Central memory CD8-positive, alpha-beta T cell (primary cell): Measurements from ENCODE around the gene COL18A1.
A peak's percentile ranks its signal among the peaks of the same experiment; 100 is the strongest.
"Not testable (repeated sequence)": the region's sequence is repeated elsewhere in the genome, so short reads cannot be mapped to it uniquely, and the experiment has no call there.

ENCODE experiments used
- ATAC-seq: fragments of 150-1000 bp; cut with Tn5 transposase; replicated peaks from 2 replicates; pipeline ENCODE4 v1.10.0; 2022; ENCODE audit warnings: mild to moderate bottlenecking, moderate FRiP score, moderate number of reproducible peaks; ENCODE audit not compliant: poor library complexity, severe bottlenecking; ENCODE audit errors: extremely low read depth
- DNase-seq, 2 donors: peaks; one replicate each; pipeline ENCODE4 v3.0.0; 2021; ENCODE audit warnings: low spot score in 2 of 2
- H3K27ac Mint-ChIP-seq: one replicate; pipeline ENCODE4 v1.8.0; 2022; ENCODE audit warnings: low read depth, mild to moderate bottlenecking, moderate library complexity, mixed read lengths
- H3K27me3 Mint-ChIP-seq: one replicate; pipeline ENCODE4 v1.8.0; 2022; ENCODE audit warnings: mixed read lengths
- H3K36me3 Mint-ChIP-seq: one replicate; pipeline ENCODE4 v1.8.0; 2022; ENCODE audit warnings: mild to moderate bottlenecking, moderate library complexity, mixed read lengths; ENCODE audit not compliant: insufficient read depth
- H3K4me1 Mint-ChIP-seq: one replicate; pipeline ENCODE4 v1.8.0; 2022; ENCODE audit warnings: mixed read lengths
- H3K4me3 Mint-ChIP-seq: one replicate; pipeline ENCODE4 v1.8.0; 2022; ENCODE audit warnings: mild to moderate bottlenecking, moderate library complexity, mixed read lengths
- H3K9me3 Mint-ChIP-seq: one replicate; pipeline ENCODE4 v1.8.0; 2022; ENCODE audit warnings: mixed read lengths

COL18A1 gene

GRCh38 chr21:45555251-45555556 lies 150.2 kb downstream of the COL18A1 start:
- Mint-ChIP-seq H3K27me3 (peaks cover 6% of the 10 kb centered on the region), H3K27ac (peak overlapping the region; percentile 94), H3K4me3 (peak overlapping the region; percentile 94), H3K36me3 (peaks cover 5% of the 10 kb centered on the region), H3K4me1 (peaks cover 26% of the 10 kb centered on the region), H3K9me3 (no peaks in the 10 kb centered on the region)
- ATAC-seq, result no peak
- no peak for DNase-seq

- peaks cover 21% of the 10 kb centered on the region for H3K4me1 Mint-ChIP-seq
- no peaks in the 10 kb centered on the region for H3K9me3 Mint-ChIP-seq
- H3K36me3 Mint-ChIP-seq, result peaks cover 5% of the 10 kb centered on the region
- peak overlapping the region; percentile 46 for H3K4me3 Mint-ChIP-seq
- peak; percentile 31 for ATAC-seq
- peaks cover 11% of the 10 kb centered on the region for H3K27me3 Mint-ChIP-seq
- DNase-seq, result no peak
- H3K27ac Mint-ChIP-seq, result no peak overlapping the region
These were observed 150.8 kb downstream of the COL18A1 start for GRCh38 chr21:45555557-45556301.

GRCh38 chr21:45556302-45556644 lies 151.3 kb downstream of the COL18A1 start:
- peak overlapping the region; percentile 46 for H3K4me3 Mint-ChIP-seq
- no peak overlapping the region for H3K27ac Mint-ChIP-seq
- H3K4me1 Mint-ChIP-seq, result peaks cover 16% of the 10 kb centered on the region
- peaks cover 15% of the 10 kb centered on the region for H3K27me3 Mint-ChIP-seq
- no peaks in the 10 kb centered on the region for H3K9me3 Mint-ChIP-seq
- ATAC-seq (no peak), DNase-seq (no peak)
- H3K36me3 Mint-ChIP-seq, result peaks cover 5% of the 10 kb centered on the region

GRCh38 chr21:45556645-45557615 lies 152.0 kb downstream of the COL18A1 start:
- H3K4me3 Mint-ChIP-seq, result peak overlapping the region; percentile 42
- peaks cover 4% of the 10 kb centered on the region for H3K36me3 Mint-ChIP-seq
- ATAC-seq, result no peak
- peaks cover 9% of the 10 kb centered on the region for H3K4me1 Mint-ChIP-seq
- H3K27me3 Mint-ChIP-seq, result peaks cover 15% of the 10 kb centered on the region
- H3K27ac Mint-ChIP-seq, result no peak overlapping the region
- no peak for DNase-seq
- no peaks in the 10 kb centered on the region for H3K9me3 Mint-ChIP-seq

- H3K27ac Mint-ChIP-seq, result no peak overlapping the region
- peaks cover 3% of the 10 kb centered on the region for H3K36me3 Mint-ChIP-seq
- DNase-seq, result no peak
- H3K4me1 Mint-ChIP-seq, result peaks cover 7% of the 10 kb centered on the region
- no peaks in the 10 kb centered on the region for H3K9me3 Mint-ChIP-seq
- H3K27me3 Mint-ChIP-seq, result peaks cover 22% of the 10 kb centered on the region
- H3K4me3 Mint-ChIP-seq, result no peak overlapping the region
- ATAC-seq, result no peak
These were observed 152.7 kb downstream of the COL18A1 start for GRCh38 chr21:45557616-45558043.

- peaks cover 3% of the 10 kb centered on the region for H3K36me3 Mint-ChIP-seq
- H3K4me3 Mint-ChIP-seq, result no peak overlapping the region
- no peak for ATAC-seq
- peaks cover 7% of the 10 kb centered on the region for H3K4me1 Mint-ChIP-seq
- H3K9me3 Mint-ChIP-seq, result no peaks in the 10 kb centered on the region
- H3K27ac Mint-ChIP-seq, result no peak overlapping the region
- DNase-seq, result no peak
- H3K27me3 Mint-ChIP-seq, result peaks cover 27% of the 10 kb centered on the region
These were observed 153.2 kb downstream of the COL18A1 start for GRCh38 chr21:45558044-45558721.

GRCh38 chr21:45559216-45560105 lies 154.5 kb downstream of the COL18A1 start:
- H3K4me1 Mint-ChIP-seq, result peaks cover 5% of the 10 kb centered on the region
- no peak overlapping the region for H3K4me3 Mint-ChIP-seq
- peaks cover 40% of the 10 kb centered on the region for H3K27me3 Mint-ChIP-seq
- H3K36me3 Mint-ChIP-seq, result peaks cover 3% of the 10 kb centered on the region
- H3K9me3 Mint-ChIP-seq, result no peaks in the 10 kb centered on the region
- ATAC-seq (no peak), DNase-seq (no peak)
- no peak overlapping the region for H3K27ac Mint-ChIP-seq

GRCh38 chr21:45560106-45561021 lies 155.4 kb downstream of the COL18A1 start:
- Mint-ChIP-seq H3K9me3 (no peaks in the 10 kb centered on the region), H3K27me3 (peaks cover 49% of the 10 kb centered on the region), H3K27ac (no peak overlapping the region), H3K4me3 (no peak overlapping the region), H3K36me3 (no peaks in the 10 kb centered on the region), H3K4me1 (no peaks in the 10 kb centered on the region)
- ATAC-seq, result no peak
- DNase-seq, result no peak

GRCh38 chr21:45561241-45561640 lies 156.3 kb downstream of the COL18A1 start:
- H3K36me3 Mint-ChIP-seq, H3K4me3 Mint-ChIP-seq, H3K27ac Mint-ChIP-seq, H3K4me1 Mint-ChIP-seq, H3K9me3 Mint-ChIP-seq, DNase-seq, ATAC-seq: not testable (repeated sequence)
- peaks cover 50% of the 10 kb centered on the region for H3K27me3 Mint-ChIP-seq

GRCh38 chr21:45562402-45562801 lies 157.4 kb downstream of the COL18A1 start:
- Mint-ChIP-seq H3K9me3 (no peaks in the 10 kb centered on the region), H3K4me1 (no peaks in the 10 kb centered on the region)
- no peak for DNase-seq

GRCh38 chr21:45562965-45563364 lies 158.0 kb downstream of the COL18A1 start:
- DNase-seq, result no peak
- Mint-ChIP-seq H3K9me3 (no peaks in the 10 kb centered on the region), H3K4me3 (no peak overlapping the region)

More at GRCh38 chr21:45562402-45562801, 157.4 kb downstream of the COL18A1 start:
- H3K36me3 Mint-ChIP-seq, result no peaks in the 10 kb centered on the region
- H3K27me3 Mint-ChIP-seq, result peaks cover 58% of the 10 kb centered on the region
- no peak for ATAC-seq
- H3K27ac Mint-ChIP-seq, result no peak overlapping the region
- no peak overlapping the region for H3K4me3 Mint-ChIP-seq

More at GRCh38 chr21:45562965-45563364, 158.0 kb downstream of the COL18A1 start:
- no peak overlapping the region for H3K27ac Mint-ChIP-seq
- peaks cover 60% of the 10 kb centered on the region for H3K27me3 Mint-ChIP-seq
- H3K4me1 Mint-ChIP-seq, result no peaks in the 10 kb centered on the region
- no peak for ATAC-seq
- no peaks in the 10 kb centered on the region for H3K36me3 Mint-ChIP-seq
